GM10248 (cell line): ENCODE results near the gene FAM237B.
"Not testable (repeated sequence)": the region's sequence is repeated elsewhere in the genome, so short reads cannot be mapped to it uniquely, and the experiment has no call there.

Experiments used
- CTCF ChIA-PET: fragments of 300-600 bp; sonication (Branson Sonifier 250); formaldehyde crosslinking; extraction: SDS; loops from one replicate; lab custom pipeline; 2021; ENCODE audit warnings: antibody characterized with exemption; lab: Yijun Ruan, JAX
- POLR2A ChIA-PET: fragments of 350-650 bp; sonication (Branson Sonifier 250); formaldehyde crosslinking; extraction: SDS; loops from one replicate; lab custom pipeline; 2020; ENCODE audit warnings: antibody characterized with exemption; lab: Yijun Ruan, JAX
- DNase-seq: peaks from one replicate; pipeline ENCODE4 v3.0.0; 2012; ENCODE audit errors: extremely low spot score
- TF ChIP-seq, protein P1 (sequence below): IDR thresholded peaks from 2 replicates; pipeline ENCODE4 v1.5.1; 2012; ENCODE audit warnings: mild to moderate bottlenecking, low read depth; ENCODE audit errors: extremely low read depth, missing control alignments, control extremely low read depth

The FAM237B gene

DNA sequence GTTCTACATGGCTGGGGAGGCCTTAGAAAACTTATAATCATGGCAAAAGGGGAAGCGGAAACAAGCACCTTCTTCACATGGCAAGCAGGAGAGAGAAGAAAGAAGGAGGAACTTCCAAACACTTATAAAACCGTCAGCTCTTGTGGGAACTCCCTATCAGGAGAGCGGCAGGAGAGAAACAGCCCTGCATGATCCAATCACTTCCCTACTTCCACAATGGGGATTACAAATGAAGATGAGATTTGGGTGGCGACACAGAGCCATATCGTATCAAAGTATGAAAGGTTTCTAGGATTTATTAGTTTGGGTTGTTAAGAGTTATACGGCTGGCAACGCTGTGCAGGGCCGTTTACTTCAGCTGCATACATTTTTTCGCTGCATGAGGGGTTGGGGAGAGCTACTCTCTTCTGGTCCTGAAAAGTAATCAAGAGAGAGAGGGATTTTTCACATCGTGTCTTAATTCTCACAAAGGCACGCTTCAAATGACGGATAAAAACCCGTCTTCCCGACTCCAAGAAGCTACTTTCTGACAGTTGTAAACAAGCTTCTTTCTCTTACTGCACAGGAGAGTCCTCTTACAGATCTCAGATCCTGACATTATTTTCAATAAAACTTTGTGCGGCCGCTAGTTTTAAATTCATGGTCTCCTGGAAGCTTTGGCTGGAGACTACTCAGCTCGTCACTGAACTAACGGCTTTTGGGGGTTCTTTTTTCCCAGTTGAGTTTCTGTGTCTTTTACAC lies 24.7 kb upstream of the FAM237B start:
- CTCF ChIA-PET, result interaction anchor here (0.7 to 1.9 kb wide), 12 partner anchors 9 to 194 kb away, joined by 3 to 11 read pairs (median 4); partner anchors contain the start of gene CLDN12
- DNase-seq, result peak; percentile 13
- TF ChIP-seq, protein P1, sequence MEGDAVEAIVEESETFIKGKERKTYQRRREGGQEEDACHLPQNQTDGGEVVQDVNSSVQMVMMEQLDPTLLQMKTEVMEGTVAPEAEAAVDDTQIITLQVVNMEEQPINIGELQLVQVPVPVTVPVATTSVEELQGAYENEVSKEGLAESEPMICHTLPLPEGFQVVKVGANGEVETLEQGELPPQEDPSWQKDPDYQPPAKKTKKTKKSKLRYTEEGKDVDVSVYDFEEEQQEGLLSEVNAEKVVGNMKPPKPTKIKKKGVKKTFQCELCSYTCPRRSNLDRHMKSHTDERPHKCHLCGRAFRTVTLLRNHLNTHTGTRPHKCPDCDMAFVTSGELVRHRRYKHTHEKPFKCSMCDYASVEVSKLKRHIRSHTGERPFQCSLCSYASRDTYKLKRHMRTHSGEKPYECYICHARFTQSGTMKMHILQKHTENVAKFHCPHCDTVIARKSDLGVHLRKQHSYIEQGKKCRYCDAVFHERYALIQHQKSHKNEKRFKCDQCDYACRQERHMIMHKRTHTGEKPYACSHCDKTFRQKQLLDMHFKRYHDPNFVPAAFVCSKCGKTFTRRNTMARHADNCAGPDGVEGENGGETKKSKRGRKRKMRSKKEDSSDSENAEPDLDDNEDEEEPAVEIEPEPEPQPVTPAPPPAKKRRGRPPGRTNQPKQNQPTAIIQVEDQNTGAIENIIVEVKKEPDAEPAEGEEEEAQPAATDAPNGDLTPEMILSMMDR, result no peak
- POLR2A ChIA-PET, result interaction anchor here (0.8 kb wide), 1 partner anchor 58 kb away, joined by 3 read pairs; no protein-coding TSS in a partner anchor

DNA sequence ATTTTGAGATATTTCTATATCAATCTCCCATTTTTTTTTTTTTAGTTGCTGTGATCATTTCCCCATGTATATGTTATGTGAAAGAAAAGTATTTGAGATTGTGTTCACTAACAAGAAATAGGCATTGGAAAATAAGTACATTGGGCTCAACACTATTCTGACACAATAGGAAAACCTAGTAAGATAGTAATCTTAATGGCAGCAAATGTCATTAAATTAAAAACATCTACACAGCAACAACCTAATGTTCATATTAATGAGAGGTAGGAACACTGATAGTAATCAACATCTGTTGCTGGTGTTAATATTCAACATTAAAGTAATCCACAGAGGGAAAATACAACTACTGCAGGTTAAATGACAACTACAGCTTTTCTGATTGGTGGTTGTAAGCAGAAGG lies 23.9 kb upstream of the FAM237B start:
- ChIA-PET POLR2A (interaction anchor here (0.8 kb wide), 1 partner anchor 59 kb away, joined by 3 read pairs; no protein-coding TSS in a partner anchor), CTCF (interaction anchor here (1.4 to 1.9 kb wide), 3 partner anchors 10 to 101 kb away, joined by 3 to 11 read pairs (median 3); partner anchors contain the start of gene CLDN12)
- DNase-seq, result no peak

DNA sequence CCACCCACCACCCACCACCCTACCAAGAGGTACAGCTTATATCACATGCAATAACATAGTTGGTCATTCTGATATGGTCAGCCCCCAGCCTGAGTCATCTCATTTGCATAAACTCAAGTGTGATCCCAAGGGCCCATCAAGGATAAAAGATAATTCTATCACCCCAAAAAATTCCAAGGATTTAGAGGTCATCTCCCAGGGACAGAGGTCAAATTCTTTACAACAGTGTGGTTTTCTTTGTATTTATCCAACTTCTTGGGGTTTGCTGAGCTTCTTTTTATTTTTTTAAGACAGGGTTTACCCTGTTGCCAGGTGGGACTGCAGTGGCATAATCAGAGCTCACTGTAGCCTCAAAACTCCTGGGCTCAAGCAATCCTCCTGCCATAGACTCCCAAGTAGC lies 16.0 kb upstream of the FAM237B start:
- ChIA-PET POLR2A (no interaction called here), CTCF (interaction anchor here (1.1 to 1.6 kb wide), 2 partner anchors 9 to 90 kb away, joined by 4 to 5 read pairs; no protein-coding TSS in a partner anchor)
- TF ChIP-seq, protein P1, result no peak
- no peak for DNase-seq

More for the DNA sequence above, 23.9 kb upstream of the FAM237B start:
- TF ChIP-seq, protein P1, result no peak

DNA sequence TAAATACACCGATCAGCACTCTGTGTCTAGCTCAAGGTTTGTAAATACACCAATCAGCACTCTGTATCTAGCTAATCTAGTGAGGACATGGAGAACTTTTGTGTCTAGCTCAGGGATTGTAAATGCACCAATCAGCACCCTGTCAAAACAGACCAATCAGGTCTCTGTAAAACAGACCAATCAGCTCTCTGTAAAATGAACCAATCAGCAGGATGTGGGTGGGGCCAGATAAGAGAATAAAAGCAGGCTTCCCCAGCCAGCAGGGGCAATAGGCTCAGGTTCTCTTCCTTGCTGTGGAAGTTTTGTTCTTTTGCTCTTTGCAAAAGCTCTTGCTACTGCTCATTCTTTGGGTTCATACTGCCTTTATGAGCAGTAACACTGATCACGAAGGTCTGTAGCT lies 13.8 kb upstream of the FAM237B start:
- CTCF ChIA-PET, result interaction anchor here (1.6 to 1.7 kb wide), 2 partner anchors 11 to 22 kb away, joined by 4 to 11 read pairs; partner anchors contain the start of gene GTPBP10
- DNase-seq, POLR2A ChIA-PET: not testable (repeated sequence)

DNA sequence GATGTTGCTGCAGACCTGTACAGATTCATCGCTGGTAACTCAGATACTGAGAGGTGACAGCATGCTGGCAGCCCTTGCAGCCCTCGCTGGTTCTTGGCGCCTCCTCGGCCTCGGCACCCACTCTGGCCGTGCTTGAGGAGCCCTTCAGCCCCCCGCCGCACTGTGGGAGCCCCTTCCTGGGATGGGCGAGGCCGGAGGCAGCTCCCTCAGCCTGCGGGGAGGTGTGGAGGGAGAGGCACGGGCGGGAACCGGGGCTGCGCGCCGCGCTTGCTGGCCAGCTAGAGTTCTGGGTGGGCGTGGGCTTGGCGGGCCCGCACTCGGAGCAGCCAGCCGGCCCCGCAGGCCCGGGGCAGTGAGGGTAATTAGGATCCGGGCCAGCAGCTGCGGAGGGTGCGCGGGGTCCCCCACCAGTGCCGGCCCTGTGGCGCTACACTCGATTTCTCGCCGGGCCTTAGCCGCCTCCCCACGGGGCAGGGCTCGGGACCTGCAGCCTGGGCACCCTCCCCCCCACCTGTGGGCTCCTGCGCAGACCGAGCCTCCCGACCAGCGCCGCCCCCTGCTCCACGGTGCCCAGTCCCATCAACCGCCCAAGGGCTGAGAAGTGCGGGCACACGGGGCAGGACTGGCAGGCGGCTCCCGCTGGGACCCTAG lies 13.2 kb upstream of the FAM237B start:
- DNase-seq, result no peak
- ChIA-PET CTCF (interaction anchor here (1.6 to 1.7 kb wide), 2 partner anchors 11 to 22 kb away, joined by 4 to 11 read pairs; partner anchors contain the start of gene GTPBP10), POLR2A (no interaction called here)
- TF ChIP-seq, protein P1, result no peak

DNA sequence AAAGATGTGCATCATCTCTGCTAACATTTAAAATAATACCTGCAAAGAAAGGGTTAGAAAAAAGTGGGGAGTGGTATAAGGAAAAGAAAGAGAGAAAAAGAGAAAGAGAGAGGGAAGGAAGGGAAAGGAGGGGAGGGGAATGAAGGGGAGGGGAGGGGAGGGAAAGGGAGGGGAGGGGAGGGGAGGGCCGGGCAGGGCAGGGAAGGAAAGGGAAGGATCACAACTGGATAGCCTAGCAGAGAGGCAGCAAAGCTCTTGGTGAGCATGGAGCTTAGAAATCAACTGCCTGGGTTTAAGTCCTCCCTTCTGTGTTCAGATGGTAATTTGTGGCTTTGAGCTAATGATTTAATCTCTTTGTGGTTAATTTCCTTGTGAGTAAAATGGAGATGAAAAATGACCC lies 5.4 kb upstream of the FAM237B start:
- ChIA-PET POLR2A (no interaction called here), CTCF (no interaction called here)
- TF ChIP-seq, protein P1, result no peak
- no peak for DNase-seq

DNA sequence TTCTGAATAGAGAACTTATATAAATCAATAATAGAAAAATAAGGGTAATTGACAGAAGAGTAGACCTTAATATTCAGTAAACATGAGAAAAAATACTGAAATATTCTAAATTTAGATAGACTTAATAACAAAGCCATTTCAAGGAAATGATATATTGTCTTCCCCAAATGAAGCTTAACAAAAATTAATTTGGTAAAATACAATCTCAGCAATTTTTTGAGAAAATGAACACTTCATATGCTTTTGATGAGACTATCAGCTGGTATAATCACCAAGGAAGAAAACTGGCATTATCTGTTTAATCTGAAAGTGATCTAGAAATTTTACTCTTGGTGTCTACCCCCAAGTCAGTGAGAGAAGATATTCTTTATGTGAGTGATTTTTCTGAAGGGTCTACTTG lies 1.7 kb upstream of the FAM237B start:
- CTCF ChIA-PET, result no interaction called here
- DNase-seq, result no peak
- POLR2A ChIA-PET, result no interaction called here
- TF ChIP-seq, protein P1, result no peak
